SK-N-SH (cell line): ENCODE data around the gene COQ8B. TPM values are rescaled to one million over a fixed set of nuclear protein-coding genes. Genes with fewer than 3 reads are reported as not detected.

Experiments
- CTCF ChIA-PET: fragments of 300-600, 350-600 bp; formaldehyde crosslinking; extraction: SDS; loops from one replicate; lab custom pipeline; 2021; lab: Yijun Ruan, JAX
- POLR2A ChIA-PET: fragments of 350-600 bp; sonication (Branson Sonifier 250); formaldehyde crosslinking; extraction: SDS; loops from one replicate; lab custom pipeline; 2020; ENCODE audit warnings: antibody characterized with exemption, inconsistent platforms; lab: Yijun Ruan, JAX
- DNase-seq: peaks from one replicate; pipeline ENCODE4 v3.0.0; 2012
- H2AFZ ChIP-seq: fragments of 200-600 bp; sonication (generic); 2 replicates; pipeline ENCODE4 v1.8.1; 2016; ENCODE audit warnings: antibody characterized with exemption, mild to moderate bottlenecking, low read depth
- H3F3A ChIP-seq: fragments of 200-600 bp; sonication (generic); replicated peaks from 2 replicates; pipeline ENCODE3; 2016; ENCODE audit warnings: antibody characterized with exemption, mild to moderate bottlenecking; ENCODE audit not compliant: insufficient read depth
- H3K27ac ChIP-seq, 2 experiments: fragments of 200-500 bp in 1 of 2; fragments of 200-600 bp in 1 of 2; sonication (Bioruptor generic) in 1 of 2; sonication (generic), shearing (Covaris generic) in 1 of 2; 2 replicates each; pipeline versions ENCODE4 v1.5.1 to v1.6.1; 2014 to 2016; ENCODE audit warnings: low read depth in 2 of 2, inconsistent platforms in 1 of 2, low read length in 1 of 2, mild to moderate bottlenecking in 1 of 2, mixed read lengths in 1 of 2
- H3K27me3 ChIP-seq: fragments of 200-600 bp; sonication (generic), shearing (Covaris generic); 2 replicates; pipeline ENCODE4 v1.6.1; 2016; ENCODE audit warnings: mixed run types; ENCODE audit not compliant: insufficient read depth
- H3K36me3 ChIP-seq, 2 experiments: fragments of 200-500 bp in 1 of 2; fragments of 200-600 bp in 1 of 2; sonication (Bioruptor generic) in 1 of 2; sonication (generic) in 1 of 2; replicated peaks in 1 of 2; 2 replicates each; pipeline versions ENCODE3 to v1.5.1; 2014 to 2016; ENCODE audit warnings: low read length in 1 of 2, mild to moderate bottlenecking in 1 of 2; ENCODE audit not compliant: insufficient read depth in 2 of 2, control insufficient read depth in 1 of 2
- H3K4me1 ChIP-seq, 2 experiments: fragments of 200-500 bp in 1 of 2; fragments of 200-600 bp in 1 of 2; sonication (Bioruptor generic) in 1 of 2; sonication (generic), shearing (Covaris generic) in 1 of 2; 2 replicates each; pipeline versions ENCODE4 v1.5.1 to v1.6.1; 2014 to 2016; ENCODE audit warnings: low read depth in 1 of 2, low read length in 1 of 2, mixed run types in 1 of 2; ENCODE audit not compliant: insufficient read depth in 2 of 2, control insufficient read depth in 1 of 2
- H3K4me2 ChIP-seq: fragments of 200-600 bp; sonication (generic), shearing (Covaris generic); 2 replicates; pipeline ENCODE4 v1.6.1; 2017; ENCODE audit warnings: mixed run types
- H3K4me3 ChIP-seq, 2 experiments: fragments of 200-500 bp in 1 of 2; fragments of 200-600 bp in 1 of 2; sonication (Bioruptor generic) in 1 of 2; sonication (generic), shearing (Covaris generic) in 1 of 2; 2 replicates each; pipeline versions ENCODE4 v1.5.1 to v1.8.1; 2014 to 2016; ENCODE audit warnings: low read depth in 2 of 2, inconsistent platforms in 1 of 2, low read length in 1 of 2, mild to moderate bottlenecking in 1 of 2, mixed read lengths in 1 of 2, moderate library complexity in 1 of 2
- H3K79me2 ChIP-seq: fragments of 200-600 bp; sonication (generic); 2 replicates; pipeline ENCODE4 v1.8.1; 2017; ENCODE audit warnings: mild to moderate bottlenecking; ENCODE audit not compliant: insufficient read depth
- H3K9ac ChIP-seq: fragments of 200-600 bp; sonication (generic); 2 replicates; pipeline ENCODE4 v1.6.1; 2017; ENCODE audit warnings: mixed run types
- H3K9me2 ChIP-seq: fragments of 200-600 bp; sonication (generic); 2 replicates; pipeline ENCODE4 v1.6.1; 2017; ENCODE audit warnings: mixed run types
- H3K9me3 ChIP-seq: fragments of 200-600 bp; sonication (generic); 2 replicates; pipeline ENCODE4 v1.6.1; 2017; ENCODE audit warnings: mixed run types, mild to moderate bottlenecking, moderate library complexity
- H4K20me1 ChIP-seq: fragments of 200-600 bp; sonication (generic); 2 replicates; pipeline ENCODE4 v1.6.1; 2017; ENCODE audit warnings: mild to moderate bottlenecking, mixed run types; ENCODE audit not compliant: insufficient read depth
- CTCF ChIP-seq: fragments of 200-600 bp; sonication (generic); IDR thresholded peaks from 2 replicates; pipeline ENCODE4 v1.6.1; 2017; ENCODE audit warnings: antibody characterized with exemption, mild to moderate bottlenecking, moderate library complexity
- EP300 ChIP-seq, 2 experiments: IDR thresholded peaks; 2 replicates each; pipeline versions ENCODE4 v1.4.0 to v1.6.1; 2012; ENCODE audit warnings: borderline replicate concordance in 1 of 2, low read depth in 1 of 2, low read length in 1 of 2
- EZH2phosphoT487 ChIP-seq: fragments of 200-600 bp; sonication (generic); IDR thresholded peaks from 2 replicates; pipeline ENCODE4 v1.6.1; 2017; ENCODE audit warnings: low read depth, mixed run types, mild to moderate bottlenecking, antibody characterized with exemption, moderate library complexity, borderline replicate concordance
- FOXJ3 ChIP-seq: sonication (generic); formaldehyde crosslinking; IDR thresholded peaks from 2 replicates; pipeline ENCODE4 v1.5.1; 2020; ENCODE audit warnings: mild to moderate bottlenecking, missing genetic modification reagents
- JUND ChIP-seq: IDR thresholded peaks from 2 replicates; pipeline ENCODE4 v1.4.0; 2012
- MEF2A ChIP-seq: IDR thresholded peaks from 2 replicates; pipeline ENCODE4 v1.4.0; 2012; ENCODE audit warnings: low read depth, borderline replicate concordance
- NFIC ChIP-seq: IDR thresholded peaks from 2 replicates; pipeline ENCODE4 v1.4.0; 2012; ENCODE audit warnings: borderline replicate concordance
- POLR2AphosphoS5 ChIP-seq: IDR thresholded peaks from 2 replicates; pipeline ENCODE4 v1.6.1; 2012; ENCODE audit warnings: low read depth, low read length
- RAD21 ChIP-seq: IDR thresholded peaks from 2 replicates; pipeline ENCODE4 v1.6.1; 2012; ENCODE audit warnings: mild to moderate bottlenecking, low read length
- RCOR1 ChIP-seq: fragments of 150-350 bp; IDR thresholded peaks from 2 replicates; pipeline ENCODE4 v1.6.1; 2017; ENCODE audit warnings: antibody characterized with exemption, low read length
- REST ChIP-seq: IDR thresholded peaks from 2 replicates; pipeline ENCODE4 v1.6.1; 2012; ENCODE audit warnings: mild to moderate bottlenecking, low read depth, low read length, moderate library complexity
- RFX5 ChIP-seq: IDR thresholded peaks from 2 replicates; pipeline ENCODE4 v1.6.1; 2012; ENCODE audit warnings: mild to moderate bottlenecking, improper control_type of control experiment, low read length
- RXRA ChIP-seq: IDR thresholded peaks from 2 replicates; pipeline ENCODE4 v1.4.0; 2012; ENCODE audit warnings: low read depth, mild to moderate bottlenecking, borderline replicate concordance
- SMC3 ChIP-seq: IDR thresholded peaks from 2 replicates; pipeline ENCODE4 v1.6.1; 2012; ENCODE audit warnings: low read depth, low read length, improper control_type of control experiment
- TEAD4 ChIP-seq: IDR thresholded peaks from 2 replicates; pipeline ENCODE4 v1.4.0; 2012; ENCODE audit warnings: mild to moderate bottlenecking, borderline replicate concordance; ENCODE audit not compliant: insufficient read depth
- USF1 ChIP-seq: IDR thresholded peaks from 2 replicates; pipeline ENCODE4 v1.4.0; 2012; ENCODE audit warnings: low read depth, borderline replicate concordance
- WGBS: methylation state at CpG from one replicate; pipeline ENCODE4 v1.1.6; 2017; ENCODE audit warnings: low lambda C conversion rate; 5-methylcytosine and 5-hydroxymethylcytosine counted together
- polyA plus RNA-seq, 3 experiments: library from polyadenylated mRNA; depleted of rRNA; stranded (reverse); fragments of >200 nt; gene quantifications; 2 replicates each; pipeline ENCODE4 v1.2.3, GENCODE V29; 2012

Gene COQ8B
- polyA plus RNA-seq, 1 of the 3 experiments (the other 2 are of a cell fraction), result 43.8 TPM

- no peak for TF ChIP-seq CTCF
- TF ChIP-seq RCOR1, result no peak
These were observed 26.2 kb upstream of the COQ8B start (continued) for GRCh38 chr19:40742886-40743285.

- CTCF ChIA-PET, result interaction anchor here (0.8 to 3.3 kb wide), 3 partner anchors 64 to 108 kb away, joined by 3 to 10 read pairs (median 9); no protein-coding TSS in a partner anchor
- Histone ChIP-seq H3K4me2 (no peak overlapping the region), H3F3A (no peaks in the 10 kb centered on the region), H4K20me1 (no peaks in the 10 kb centered on the region), H3K9me2 (no peaks in the 10 kb centered on the region), H2AFZ (no peak overlapping the region), H3K9me3 (no peaks in the 10 kb centered on the region), H3K4me1 (0 out of 4 replicates have a peak, but pooled peaks cover 0 to 4% of the 10 kb centered on the region in 2 experiments), H3K36me3 (peaks cover 3 to 4% of the 10 kb centered on the region in 2 experiments), H3K4me3 (no peak overlapping the region), H3K27me3 (no peaks in the 10 kb centered on the region), H3K27ac (no peak overlapping the region), H3K79me2 (no peaks in the 10 kb centered on the region), H3K9ac (no peak overlapping the region)
- no peak for TF ChIP-seq SMC3
- no peak for TF ChIP-seq EP300 (IDR thresholded peaks at IDR 0.05; ENCODE audit: borderline replicate concordance in 1 of 2, low read depth in 1 of 2, low read length in 1 of 2)
- no peak for TF ChIP-seq REST
- no peak for TF ChIP-seq USF1
- no peak for TF ChIP-seq RFX5
- no peak for TF ChIP-seq NFIC
- no peak for TF ChIP-seq MEF2A
- TF ChIP-seq RCOR1, result no peak
- TF ChIP-seq TEAD4, result no peak
- no peak for TF ChIP-seq FOXJ3 (CRISPR knock-in tag)
- no peak for TF ChIP-seq RXRA
- no peak for TF ChIP-seq RAD21
- TF ChIP-seq JUND, result no peak
- TF ChIP-seq POLR2AphosphoS5, result no peak
- no peak for TF ChIP-seq EZH2phosphoT487
- TF ChIP-seq CTCF, result no peak
- POLR2A ChIA-PET, result interaction anchor here (0.8 kb wide), 1 partner anchor 60 kb away, joined by 3 read pairs; no protein-coding TSS in a partner anchor
- WGBS, result 93% methylated on average over 5 of the region's 17 CpGs
- DNase-seq, result no peak
These were observed 25.8 kb upstream of the COQ8B start for GRCh38 chr19:40742477-40742876.
